Peyer's patch (tissue), 4 donors: ENCODE data around the gene MAGEA9.
"Not testable (repeated sequence)": the region's sequence is repeated elsewhere in the genome, so short reads cannot be mapped to it uniquely, and the experiment has no call there.

Source experiments
- CTCF ChIP-seq, 6 experiments: fragments of 450-650 bp in 4 of 6; fragments of 200-600 bp in 2 of 6; sonication (generic) in 1 of 6; IDR thresholded peaks; one replicate each; pipeline ENCODE4 v1.5.1; 2017 to 2019; ENCODE audit warnings: antibody characterized with exemption in 6 of 6, mild to moderate bottlenecking in 3 of 6, moderate library complexity in 1 of 6
- POLR2A ChIP-seq, 2 donors: fragments of 450-650 bp; IDR thresholded peaks; one replicate each; pipeline ENCODE4 v1.5.1; 2017; ENCODE audit warnings: antibody characterized with exemption in 2 of 2, mild to moderate bottlenecking in 2 of 2, moderate library complexity in 2 of 2

GRCh38 chrX:149746390-149747007 lies 35.2 kb upstream of the MAGEA9 start:
- not testable (repeated sequence) for TF ChIP-seq CTCF, POLR2A (IDR thresholded peaks at IDR 0.05)
